ENCODE data around the gene DOK5. TPM values are rescaled to one million over a fixed set of nuclear protein-coding genes. Genes with fewer than 3 reads are reported as not detected.

DOK5 gene
- total RNA-seq, 2 experiments from 2014 or later: not detected

GRCh38 chr20:54601831-54602515 is 126.6 kb downstream of the DOK5 start:
- ChIA-PET POLR2A (no interaction called here), CTCF (no interaction called here)
- no peaks in the 10 kb centered on the region for H3K27me3 Mint-ChIP-seq
- H3K4me1 Mint-ChIP-seq: no peaks in the 10 kb centered on the region
- no peak for DNase-seq
- H3K27ac Mint-ChIP-seq: no peak overlapping the region
- H3K36me3 Mint-ChIP-seq (ENCODE audit: low read depth): no peaks in the 10 kb centered on the region
- H3K4me3 Mint-ChIP-seq: no peak overlapping the region
- no peaks in the 10 kb centered on the region for H3K9me3 Mint-ChIP-seq

GRCh38 chr20:54605319-54605718 is 129.9 kb downstream of the DOK5 start:
- Mint-ChIP-seq H3K27me3 (no peaks in the 10 kb centered on the region), H3K4me1 (no peaks in the 10 kb centered on the region), H3K9me3 (no peaks in the 10 kb centered on the region), H3K4me3 (no peak overlapping the region), H3K36me3 (ENCODE audit: low read depth) (no peaks in the 10 kb centered on the region), H3K27ac (no peak overlapping the region)
- CTCF ChIA-PET: no interaction called here
- no peak for DNase-seq
- POLR2A ChIA-PET: no interaction called here

GRCh38 chr20:54606380-54606779 is 131.0 kb downstream of the DOK5 start:
- no peaks in the 10 kb centered on the region for H3K4me1 Mint-ChIP-seq
- no peaks in the 10 kb centered on the region for H3K9me3 Mint-ChIP-seq
- H3K36me3 Mint-ChIP-seq (ENCODE audit: low read depth): no peaks in the 10 kb centered on the region
- ChIA-PET CTCF (no interaction called here), POLR2A (no interaction called here)
- H3K27ac Mint-ChIP-seq: no peak overlapping the region
- no peak overlapping the region for H3K4me3 Mint-ChIP-seq
- no peak for DNase-seq
- no peaks in the 10 kb centered on the region for H3K27me3 Mint-ChIP-seq

- H3K4me1 Mint-ChIP-seq: no peaks in the 10 kb centered on the region
- no peaks in the 10 kb centered on the region for H3K27me3 Mint-ChIP-seq
- no peaks in the 10 kb centered on the region for H3K9me3 Mint-ChIP-seq
- H3K4me3 Mint-ChIP-seq: no peak overlapping the region
- H3K36me3 Mint-ChIP-seq (ENCODE audit: low read depth): no peaks in the 10 kb centered on the region
- H3K27ac Mint-ChIP-seq: no peak overlapping the region
- no peak for DNase-seq
- ChIA-PET POLR2A (no interaction called here), CTCF (no interaction called here)
Observed at GRCh38 chr20:54608039-54608745, 132.8 kb downstream of the DOK5 start.

GRCh38 chr20:54608943-54609342 is 133.6 kb downstream of the DOK5 start:
- no peak overlapping the region for H3K27ac Mint-ChIP-seq
- DNase-seq: no peak
- no peaks in the 10 kb centered on the region for H3K36me3 Mint-ChIP-seq (ENCODE audit: low read depth)
- CTCF ChIA-PET: no interaction called here
- POLR2A ChIA-PET: no interaction called here
- no peaks in the 10 kb centered on the region for H3K9me3 Mint-ChIP-seq
- no peak overlapping the region for H3K4me3 Mint-ChIP-seq
- no peaks in the 10 kb centered on the region for H3K4me1 Mint-ChIP-seq
- no peaks in the 10 kb centered on the region for H3K27me3 Mint-ChIP-seq

- Mint-ChIP-seq H3K9me3 (no peaks in the 10 kb centered on the region), H3K27me3 (no peaks in the 10 kb centered on the region), H3K36me3 (ENCODE audit: low read depth) (no peaks in the 10 kb centered on the region), H3K4me3 (no peak overlapping the region), H3K27ac (no peak overlapping the region), H3K4me1 (no peaks in the 10 kb centered on the region)
- ChIA-PET POLR2A (no interaction called here), CTCF (no interaction called here)
- no peak for DNase-seq
Observed at GRCh38 chr20:54611708-54612412, 136.5 kb downstream of the DOK5 start.

GRCh38 chr20:54618412-54618811 is 143.0 kb downstream of the DOK5 start:
- POLR2A ChIA-PET: no interaction called here
- no peaks in the 10 kb centered on the region for H3K4me1 Mint-ChIP-seq

GRCh38 chr20:54619181-54619580 is 143.8 kb downstream of the DOK5 start:
- H3K4me1 Mint-ChIP-seq: no peaks in the 10 kb centered on the region
- POLR2A ChIA-PET: no interaction called here
- no peak for DNase-seq
- no peaks in the 10 kb centered on the region for H3K36me3 Mint-ChIP-seq (ENCODE audit: low read depth)
- H3K27ac Mint-ChIP-seq: no peak overlapping the region
- H3K27me3 Mint-ChIP-seq: no peaks in the 10 kb centered on the region
- no peaks in the 10 kb centered on the region for H3K9me3 Mint-ChIP-seq
- H3K4me3 Mint-ChIP-seq: no peak overlapping the region
- CTCF ChIA-PET: no interaction called here

More at GRCh38 chr20:54618412-54618811, 143.0 kb downstream of the DOK5 start:
- CTCF ChIA-PET: no interaction called here
- no peak for DNase-seq
- no peaks in the 10 kb centered on the region for H3K9me3 Mint-ChIP-seq
- H3K36me3 Mint-ChIP-seq (ENCODE audit: low read depth): no peaks in the 10 kb centered on the region
- H3K27me3 Mint-ChIP-seq: no peaks in the 10 kb centered on the region
- no peak overlapping the region for H3K4me3 Mint-ChIP-seq
- no peak overlapping the region for H3K27ac Mint-ChIP-seq

GRCh38 chr20:54619682-54620081 is 144.3 kb downstream of the DOK5 start:
- ChIA-PET CTCF (no interaction called here), POLR2A (no interaction called here)
- Mint-ChIP-seq H3K9me3 (no peaks in the 10 kb centered on the region), H3K27me3 (no peaks in the 10 kb centered on the region), H3K4me3 (no peak overlapping the region), H3K27ac (no peak overlapping the region), H3K4me1 (no peaks in the 10 kb centered on the region), H3K36me3 (ENCODE audit: low read depth) (no peaks in the 10 kb centered on the region)
- DNase-seq: no peak

GRCh38 chr20:54620611-54621010 is 145.2 kb downstream of the DOK5 start:
- POLR2A ChIA-PET: no interaction called here

GRCh38 chr20:54622333-54623295 is 147.2 kb downstream of the DOK5 start:
- no peak for DNase-seq
- POLR2A ChIA-PET: no interaction called here
- Mint-ChIP-seq H3K9me3 (no peaks in the 10 kb centered on the region), H3K4me1 (no peaks in the 10 kb centered on the region), H3K4me3 (no peak overlapping the region), H3K27ac (no peak overlapping the region), H3K36me3 (ENCODE audit: low read depth) (no peaks in the 10 kb centered on the region), H3K27me3 (no peaks in the 10 kb centered on the region)
- CTCF ChIA-PET: interaction anchor here (0.6 to 1.0 kb wide), 2 partner anchors 24 kb away, joined by 3 read pairs; no protein-coding TSS in a partner anchor

More at GRCh38 chr20:54620611-54621010, 145.2 kb downstream of the DOK5 start:
- Mint-ChIP-seq H3K9me3 (no peaks in the 10 kb centered on the region), H3K4me3 (no peak overlapping the region), H3K36me3 (ENCODE audit: low read depth) (no peaks in the 10 kb centered on the region), H3K4me1 (no peaks in the 10 kb centered on the region), H3K27me3 (no peaks in the 10 kb centered on the region), H3K27ac (no peak overlapping the region)
- DNase-seq: no peak
- CTCF ChIA-PET: no interaction called here

GRCh38 chr20:54623991-54624569 is 148.7 kb downstream of the DOK5 start:
- Mint-ChIP-seq H3K27me3 (no peaks in the 10 kb centered on the region), H3K4me1 (no peaks in the 10 kb centered on the region), H3K9me3 (no peaks in the 10 kb centered on the region), H3K27ac (no peak overlapping the region), H3K36me3 (ENCODE audit: low read depth) (no peaks in the 10 kb centered on the region), H3K4me3 (no peak overlapping the region)
- ChIA-PET CTCF (no interaction called here), POLR2A (no interaction called here)
- DNase-seq: no peak
